Endothelial cell of umbilical vein (primary cell): ENCODE measurements around the gene SELPLG. TPM values are rescaled to one million over a fixed set of nuclear protein-coding genes. Genes with fewer than 3 reads are reported as not detected.

Experiments
- BruUV-seq: library from RNA; stranded (reverse); fragments of 400-500 nt; replicated peaks from 2 replicates; lab custom pipeline; 2021; lab: Mats Ljungman, UMichigan
- CTCF ChIA-PET: fragments of 300-600, 350-600 bp; sonication (Branson Sonifier 250); formaldehyde crosslinking; loops from one replicate; lab custom pipeline; 2021; ENCODE audit warnings: antibody characterized with exemption, inconsistent platforms; lab: Charles Lee
- POLR2A ChIA-PET: fragments of 300-600, 350-600 bp; sonication (Branson Sonifier 250); formaldehyde crosslinking; loops from one replicate; lab custom pipeline; 2021; ENCODE audit warnings: antibody characterized with exemption, inconsistent platforms; lab: Charles Lee
- DNase-seq: peaks from one replicate; pipeline ENCODE4 v3.0.0-alpha.2; 2011; ENCODE audit warnings: low read depth, low spot score
- FAIRE-seq: peaks from 2 replicates; lab custom pipeline; 2011; peaks lifted over from hg19 to GRCh38; lab: Jason Lieb, UNC
- H2AFZ ChIP-seq: 2 replicates; pipeline ENCODE4 v1.6.0; 2012; ENCODE audit warnings: low read depth, low read length, control low read depth, inconsistent platforms
- H3K27ac ChIP-seq: 2 replicates; pipeline ENCODE4 v1.5.1; 2011; ENCODE audit warnings: low read depth, mild to moderate bottlenecking, control low read depth, low read length, moderate library complexity; ENCODE audit not compliant: insufficient read depth
- H3K27me3 ChIP-seq, 2 experiments: 2 replicates each; pipeline versions ENCODE4 v1.6.0 to v1.6.1; 2011; ENCODE audit warnings: low read length in 2 of 2, mixed read lengths in 1 of 2; ENCODE audit not compliant: control insufficient read depth in 2 of 2, insufficient read depth in 2 of 2
- H3K36me3 ChIP-seq, 2 experiments: 2 replicates in 1 of 2; 3 replicates in 1 of 2; pipeline ENCODE4 v1.5.1; 2011; ENCODE audit warnings: low read length in 2 of 2, mild to moderate bottlenecking in 1 of 2, moderate library complexity in 1 of 2; ENCODE audit not compliant: control insufficient read depth in 2 of 2, insufficient read depth in 2 of 2; ENCODE audit errors: extremely low read depth in 1 of 2
- H3K4me1 ChIP-seq: 3 replicates; pipeline ENCODE4 v1.5.1; 2011; ENCODE audit warnings: mild to moderate bottlenecking, low read length; ENCODE audit not compliant: control insufficient read depth, insufficient read depth; ENCODE audit errors: extremely low read depth
- H3K4me2 ChIP-seq: 2 replicates; pipeline ENCODE4 v1.6.1; 2011; ENCODE audit warnings: low read length, control low read depth, mixed read lengths; ENCODE audit not compliant: insufficient read depth
- H3K4me3 ChIP-seq, 3 experiments: fragments of 200-600 bp in 1 of 3; sonication (generic), shearing (Covaris generic) in 1 of 3; replicated peaks in 1 of 3; 2 replicates each; pipeline ENCODE4 v1.5.1; 2011 to 2016; ENCODE audit warnings: control low read depth in 3 of 3, low read length in 3 of 3, mild to moderate bottlenecking in 2 of 3, inconsistent platforms in 1 of 3, low read depth in 1 of 3, moderate library complexity in 1 of 3; ENCODE audit not compliant: insufficient read depth in 1 of 3
- H3K79me2 ChIP-seq: 2 replicates; pipeline ENCODE4 v1.6.0; 2012; ENCODE audit warnings: low read length, inconsistent platforms; ENCODE audit not compliant: control insufficient read depth, insufficient read depth
- H3K9ac ChIP-seq: replicated peaks from 2 replicates; pipeline ENCODE3; 2011; ENCODE audit warnings: low read length, control low read depth; ENCODE audit not compliant: insufficient read depth; ENCODE audit errors: extremely low read depth
- H3K9me1 ChIP-seq: replicated peaks from 3 replicates; pipeline ENCODE4 v1.6.0; 2011; ENCODE audit warnings: mild to moderate bottlenecking, low read length; ENCODE audit not compliant: control insufficient read depth, insufficient read depth; ENCODE audit errors: extremely low read depth
- H3K9me3 ChIP-seq: replicated peaks from 2 replicates; pipeline ENCODE4 v1.5.1; 2012; ENCODE audit warnings: low read length, inconsistent platforms; ENCODE audit not compliant: control insufficient read depth, insufficient read depth
- H4K20me1 ChIP-seq: replicated peaks from 2 replicates; pipeline ENCODE3; 2011; ENCODE audit warnings: mild to moderate bottlenecking, low read length; ENCODE audit not compliant: control insufficient read depth, insufficient read depth; ENCODE audit errors: extremely low read depth
- CTCF ChIP-seq, 2 donors: IDR thresholded peaks; 1 replicate in 1 of 2; 2 replicates in 1 of 2; pipeline ENCODE4 v1.5.1; 2011; ENCODE audit warnings: low read length in 2 of 2, mild to moderate bottlenecking in 2 of 2, moderate library complexity in 2 of 2, control low read depth in 1 of 2, inconsistent platforms in 1 of 2, low read depth in 1 of 2; ENCODE audit not compliant: insufficient read depth in 1 of 2; ENCODE audit errors: extremely low read depth in 1 of 2
- EZH2 ChIP-seq: IDR thresholded peaks from 2 replicates; pipeline ENCODE4 v1.6.1; 2012; ENCODE audit warnings: borderline replicate concordance, low read depth, mild to moderate bottlenecking, moderate library complexity, low read length, inconsistent platforms; ENCODE audit not compliant: severe bottlenecking
- FOS ChIP-seq: IDR thresholded peaks from 2 replicates; pipeline ENCODE4 v1.6.1; 2011; ENCODE audit warnings: mild to moderate bottlenecking, low read length, moderate library complexity, borderline replicate concordance; ENCODE audit not compliant: insufficient read depth
- GATA2 ChIP-seq: IDR thresholded peaks from 2 replicates; pipeline ENCODE4 v1.7.0; 2011; ENCODE audit warnings: low read depth, mild to moderate bottlenecking, moderate library complexity, mixed read lengths, low read length; ENCODE audit not compliant: insufficient read length, insufficient read depth
- JUN ChIP-seq: IDR thresholded peaks from 2 replicates; pipeline ENCODE4 v1.6.1; 2011; ENCODE audit warnings: borderline replicate concordance, low read depth; ENCODE audit not compliant: insufficient read length, insufficient read depth
- MAX ChIP-seq: IDR thresholded peaks from 2 replicates; pipeline ENCODE4 v1.6.1; 2011; ENCODE audit not compliant: insufficient read depth, insufficient read length
- MYC ChIP-seq: IDR thresholded peaks from one replicate; pipeline ENCODE4 v1.6.1; 2011; ENCODE audit warnings: mild to moderate bottlenecking, low read depth, low read length
- POLR2A ChIP-seq: IDR thresholded peaks from 2 replicates; pipeline ENCODE4 v1.6.1; 2012; ENCODE audit warnings: low read depth, mild to moderate bottlenecking, control low read depth, low read length
- POLR2AphosphoS5 ChIP-seq: IDR thresholded peaks from 2 replicates; pipeline ENCODE4 v1.6.1; 2012; ENCODE audit warnings: low read depth, mild to moderate bottlenecking, control low read depth, low read length, moderate library complexity; ENCODE audit not compliant: insufficient read depth
- dilution Hi-C: fragments of 300-500 bp; cut with MboI; formaldehyde crosslinking; loops from one replicate; pipeline ENCODE4 v1.15.0; 2019; ENCODE audit warnings: low sequenced_read_pairs; ENCODE audit not compliant: extremely low pct_ligation_motif_present
- intact Hi-C: fragments of 100-400 bp; cut with micrococcal nuclease; formaldehyde crosslinking; loops from one replicate; pipeline ENCODE4 v1.10.0; 2022
- polyA plus RNA-seq, 4 experiments: library from polyadenylated mRNA; depleted of rRNA in 3 of 4; stranded (reverse) in 3 of 4; unstranded in 1 of 4; fragments of >200 nt; gene quantifications; 2 replicates each; pipeline versions ENCODE4 v1.2.1 to v1.2.3, GENCODE V29; 2011 to 2012; ENCODE audit warnings: missing spikeins in 1 of 4
- total RNA-seq: library from RNA; stranded (reverse); gene quantifications from 2 replicates; pipeline ENCODE4 v1.2.3, GENCODE V29; 2021

SELPLG gene
- total and polyA plus RNA-seq, 2 donors (not counting 3 experiments of a cell fraction or from before 2014, with no cell fraction given): 1.0 to 1.2 TPM

GRCh38 chr12:108653922-108654321 is 20.2 kb upstream of the SELPLG start:
- dilution Hi-C loops: loop anchor here (25.0 kb wide), 1 partner anchor 183 kb away; no protein-coding TSS in a partner anchor
- no peaks in the 10 kb centered on the region for H3K9me1 ChIP-seq
- H3K4me1 ChIP-seq: peaks cover 17% of the 10 kb centered on the region
- no peaks in the 10 kb centered on the region for H3K9me3 ChIP-seq
- no TSS peak for BruUV-seq
- DNase-seq (no peak), FAIRE-seq (no peak)
- intact Hi-C loops: no loop called here
- H3K27ac ChIP-seq: no peak overlapping the region
- ChIA-PET CTCF (interaction anchor here (1.2 to 1.6 kb wide), 3 partner anchors 10 to 150 kb away, joined by 4 to 6 read pairs (median 6); no protein-coding TSS in a partner anchor), POLR2A (no interaction called here)
- no peak overlapping the region for H3K9ac ChIP-seq
- no peaks in the 10 kb centered on the region for H3K27me3 ChIP-seq
- H3K36me3 ChIP-seq: peaks cover 22 to 27% of the 10 kb centered on the region in 2 experiments
- H2AFZ ChIP-seq: no peak overlapping the region
- H3K79me2 ChIP-seq: peaks cover 5% of the 10 kb centered on the region
- no peak overlapping the region for H3K4me2 ChIP-seq
- no peaks in the 10 kb centered on the region for H4K20me1 ChIP-seq
- no peak overlapping the region for H3K4me3 ChIP-seq
- TF ChIP-seq FOS: no peak
- no peak for TF ChIP-seq MYC
- TF ChIP-seq CTCF (IDR thresholded peaks at IDR 0.05; ENCODE audit: extremely low read depth in 1 of 2, insufficient read depth in 1 of 2, low read depth in 1 of 2, low read length in 2 of 2): no peak
- no peak for TF ChIP-seq MAX
- no peak for TF ChIP-seq POLR2AphosphoS5
- no peak for TF ChIP-seq POLR2A
- TF ChIP-seq GATA2: no peak
- TF ChIP-seq JUN: no peak
- TF ChIP-seq EZH2: no peak
